Measurements from ENCODE around the gene LECT2. TPM values are rescaled to one million over a fixed set of nuclear protein-coding genes. Genes with fewer than 3 reads are reported as not detected.

LECT2 gene
- total RNA-seq, 2 experiments from 2014 or later, result not detected

DNA sequence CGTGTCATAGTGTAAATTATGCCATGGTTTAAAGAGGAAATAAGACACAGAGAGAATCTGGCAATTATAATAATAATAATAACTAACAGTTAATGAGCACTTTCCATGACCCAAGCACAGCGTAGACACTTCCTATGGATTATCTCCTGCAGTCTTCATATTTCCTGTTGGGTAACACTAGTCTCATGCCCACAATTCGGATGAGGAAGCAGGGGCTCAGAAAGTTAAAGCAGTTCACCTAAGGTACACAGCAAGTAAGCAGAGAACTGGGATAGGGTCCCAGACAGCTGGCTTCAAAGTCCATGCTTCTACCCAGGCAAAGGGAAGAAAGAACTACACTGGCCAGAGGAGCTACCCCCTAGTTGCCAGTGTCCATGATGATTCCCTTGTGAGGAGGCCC, 46.1 kb upstream of the LECT2 start:
- TF ChIP-seq CTCF (conservative IDR thresholded peaks at IDR 0.05; ENCODE audit: low read length), result no peak
- no peak for TF ChIP-seq EZH2phosphoT487 (IDR thresholded peaks at IDR 0.05; ENCODE audit: borderline replicate concordance, low read depth, low read length)
- no peak overlapping the region for H2AFZ ChIP-seq (ENCODE audit: low read length)
- no peaks in the 10 kb centered on the region for H3K9me3 ChIP-seq (ENCODE audit: low read length)
- H3K4me1 ChIP-seq (ENCODE audit: insufficient read depth, low read length, poor library complexity, severe bottlenecking), result no peaks in the 10 kb centered on the region
- H3K4me3 ChIP-seq (ENCODE audit: low read depth, low read length, poor library complexity, severe bottlenecking), result no peak overlapping the region
- intact Hi-C loops (cut with micrococcal nuclease; ENCODE audit: unreplicated experiment), result no loop called here
- no peak overlapping the region for H3K4me2 ChIP-seq (ENCODE audit: low read length)
- no peaks in the 10 kb centered on the region for H3K36me3 ChIP-seq (ENCODE audit: insufficient read depth, low read length)
- no peaks in the 10 kb centered on the region for H4K20me1 ChIP-seq (ENCODE audit: insufficient read depth, low read length)
- ChIA-PET POLR2A (no interaction called here), CTCF (ENCODE audit: unreplicated experiment) (no interaction called here)
- no peaks in the 10 kb centered on the region for H3K9me2 ChIP-seq (ENCODE audit: insufficient read depth, low read length)
- no peak for DNase-seq (ENCODE audit: low spot score)
- no TSS peak for BruUV-seq (replicated peaks)
- H3K27ac ChIP-seq (ENCODE audit: low read depth, low read length, poor library complexity, severe bottlenecking), result no peak overlapping the region
- no peaks in the 10 kb centered on the region for H3K79me2 ChIP-seq (ENCODE audit: insufficient read depth, low read depth, low read length)

DNA sequence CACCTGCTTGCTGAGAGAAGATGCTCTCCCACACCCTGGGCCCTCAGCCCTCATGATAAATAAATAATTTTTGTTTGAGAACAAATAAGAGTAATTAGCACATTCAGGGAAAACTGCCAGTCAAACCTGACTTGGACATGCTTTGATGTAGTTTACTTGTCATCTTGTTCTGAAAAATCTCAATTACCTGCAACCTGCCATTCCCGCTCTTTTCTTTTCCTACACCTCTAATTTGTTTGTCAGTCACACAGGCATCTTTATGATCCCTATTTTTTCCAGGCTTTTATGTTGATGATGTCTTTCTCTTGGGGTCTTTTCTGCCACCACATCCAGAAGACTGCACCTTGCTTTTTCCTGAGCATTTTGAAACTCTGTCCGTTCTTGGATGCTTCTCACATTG, 45.4 kb upstream of the LECT2 start:
- Histone ChIP-seq H3K4me1 (ENCODE audit: insufficient read depth, low read length, poor library complexity, severe bottlenecking) (no peaks in the 10 kb centered on the region), H3K4me3 (ENCODE audit: low read depth, low read length, poor library complexity, severe bottlenecking) (no peak overlapping the region), H3K9me3 (ENCODE audit: low read length) (no peaks in the 10 kb centered on the region), H3K27ac (ENCODE audit: low read depth, low read length, poor library complexity, severe bottlenecking) (no peak overlapping the region), H3K79me2 (ENCODE audit: insufficient read depth, low read depth, low read length) (no peaks in the 10 kb centered on the region), H3K36me3 (ENCODE audit: insufficient read depth, low read length) (no peaks in the 10 kb centered on the region), H4K20me1 (ENCODE audit: insufficient read depth, low read length) (no peaks in the 10 kb centered on the region), H3K9me2 (ENCODE audit: insufficient read depth, low read length) (no peaks in the 10 kb centered on the region), H3K4me2 (ENCODE audit: low read length) (no peak overlapping the region), H2AFZ (ENCODE audit: low read length) (no peak overlapping the region)
- CTCF ChIA-PET (ENCODE audit: unreplicated experiment), result no interaction called here
- no peak for TF ChIP-seq CTCF (conservative IDR thresholded peaks at IDR 0.05; ENCODE audit: low read length)
- TF ChIP-seq EZH2phosphoT487 (IDR thresholded peaks at IDR 0.05; ENCODE audit: borderline replicate concordance, low read depth, low read length), result no peak
- DNase-seq (ENCODE audit: low spot score), result no peak
- no TSS peak for BruUV-seq (replicated peaks)
- POLR2A ChIA-PET, result no interaction called here
- intact Hi-C loops (cut with micrococcal nuclease; ENCODE audit: unreplicated experiment), result no loop called here

- Histone ChIP-seq H3K4me1 (ENCODE audit: insufficient read depth, low read length, poor library complexity, severe bottlenecking) (no peaks in the 10 kb centered on the region), H3K27ac (ENCODE audit: low read depth, low read length, poor library complexity, severe bottlenecking) (no peak overlapping the region), H3K9me2 (ENCODE audit: insufficient read depth, low read length) (no peaks in the 10 kb centered on the region), H3K4me3 (ENCODE audit: low read depth, low read length, poor library complexity, severe bottlenecking) (no peak overlapping the region), H3K9me3 (ENCODE audit: low read length) (no peaks in the 10 kb centered on the region), H3K79me2 (ENCODE audit: insufficient read depth, low read depth, low read length) (no peaks in the 10 kb centered on the region), H3K36me3 (ENCODE audit: insufficient read depth, low read length) (no peaks in the 10 kb centered on the region), H3K4me2 (ENCODE audit: low read length) (no peak overlapping the region), H2AFZ (ENCODE audit: low read length) (no peak overlapping the region), H4K20me1 (ENCODE audit: insufficient read depth, low read length) (no peaks in the 10 kb centered on the region)
- ChIA-PET POLR2A (no interaction called here), CTCF (ENCODE audit: unreplicated experiment) (no interaction called here)
- TF ChIP-seq EZH2phosphoT487 (IDR thresholded peaks at IDR 0.05; ENCODE audit: borderline replicate concordance, low read depth, low read length) (no peak), CTCF (conservative IDR thresholded peaks at IDR 0.05; ENCODE audit: low read length) (no peak)
- intact Hi-C loops (cut with micrococcal nuclease; ENCODE audit: unreplicated experiment), result no loop called here
- BruUV-seq (replicated peaks), result no TSS peak
- DNase-seq (ENCODE audit: low spot score), result no peak
Measured at GRCh38 chr5:135999406-136000139, 44.8 kb upstream of the LECT2 start.
